Trophoblast cell (in vitro differentiated cells and primary cell): ENCODE measurements around the gene SCRG1.

ENCODE experiments used
- DNase-seq, 2 donors: peaks; one replicate each; pipeline ENCODE4 v3.0.0-alpha.2; 2016
- H2AFZ ChIP-seq: 2 replicates; pipeline ENCODE4 v1.6.1; 2013; ENCODE audit warnings: low read length, moderate library complexity, mild to moderate bottlenecking; ENCODE audit not compliant: insufficient read depth, poor library complexity
- H2AK5ac ChIP-seq: 2 replicates; pipeline ENCODE4 v1.6.1; 2013; ENCODE audit warnings: mild to moderate bottlenecking, low read length
- H2BK120ac ChIP-seq: 2 replicates; pipeline ENCODE4 v1.6.1; 2013; ENCODE audit warnings: low read length, mild to moderate bottlenecking, moderate library complexity; ENCODE audit not compliant: insufficient read depth, poor library complexity
- H2BK12ac ChIP-seq: 2 replicates; pipeline ENCODE4 v1.6.1; 2013; ENCODE audit warnings: mild to moderate bottlenecking, low read length, moderate library complexity
- H2BK5ac ChIP-seq: 2 replicates; pipeline ENCODE4 v1.6.1; 2013; ENCODE audit warnings: low read length, low read depth, moderate library complexity, mild to moderate bottlenecking; ENCODE audit not compliant: poor library complexity
- H3K14ac ChIP-seq: 2 replicates; pipeline ENCODE4 v1.6.1; 2013; ENCODE audit warnings: mild to moderate bottlenecking, low read length
- H3K18ac ChIP-seq: 2 replicates; pipeline ENCODE4 v1.6.1; 2013; ENCODE audit warnings: mild to moderate bottlenecking, low read length
- H3K23ac ChIP-seq: 2 replicates; pipeline ENCODE4 v1.6.1; 2013; ENCODE audit warnings: low read length
- H3K27ac ChIP-seq: 2 replicates; pipeline ENCODE4 v1.5.1; 2013; ENCODE audit warnings: low read depth, mild to moderate bottlenecking, inconsistent platforms, low read length, moderate library complexity
- H3K27me3 ChIP-seq: 2 replicates; pipeline ENCODE4 v1.6.1; 2013; ENCODE audit warnings: inconsistent platforms, mild to moderate bottlenecking, low read length, moderate library complexity; ENCODE audit not compliant: insufficient read depth
- H3K36me3 ChIP-seq, 2 experiments: 1 replicate in 1 of 2; 2 replicates in 1 of 2; pipeline ENCODE4 v1.6.1; 2013; ENCODE audit warnings: low read length in 2 of 2, mild to moderate bottlenecking in 2 of 2, moderate library complexity in 1 of 2; ENCODE audit not compliant: insufficient read depth in 2 of 2, control insufficient read depth in 1 of 2
- H3K4ac ChIP-seq: 2 replicates; pipeline ENCODE4 v1.6.1; 2013; ENCODE audit warnings: low read depth, mild to moderate bottlenecking, low read length, moderate library complexity
- H3K4me1 ChIP-seq, 2 experiments: 1 replicate in 1 of 2; 2 replicates in 1 of 2; pipeline ENCODE4 v1.6.1; 2013; ENCODE audit warnings: low read length in 2 of 2, mild to moderate bottlenecking in 2 of 2, moderate library complexity in 1 of 2; ENCODE audit not compliant: insufficient read depth in 2 of 2, control insufficient read depth in 1 of 2
- H3K4me2 ChIP-seq: 2 replicates; pipeline ENCODE4 v1.6.1; 2013; ENCODE audit warnings: inconsistent platforms, mild to moderate bottlenecking, low read length, moderate library complexity
- H3K4me3 ChIP-seq: 2 replicates; pipeline ENCODE4 v1.5.1; 2013; ENCODE audit warnings: mild to moderate bottlenecking, low read depth, low read length, inconsistent platforms
- H3K79me1 ChIP-seq: one replicate; pipeline ENCODE4 v1.6.1; 2013; ENCODE audit warnings: low read length
- H3K79me2 ChIP-seq: 2 replicates; pipeline ENCODE4 v1.6.1; 2013; ENCODE audit warnings: low read length, mild to moderate bottlenecking; ENCODE audit not compliant: control insufficient read depth, insufficient read depth, poor library complexity
- H3K9ac ChIP-seq: 2 replicates; pipeline ENCODE4 v1.6.1; 2013; ENCODE audit warnings: mild to moderate bottlenecking, low read length
- H3K9me3 ChIP-seq: 2 replicates; pipeline ENCODE4 v1.6.1; 2013; ENCODE audit warnings: low read depth, mild to moderate bottlenecking, control low read depth, inconsistent platforms, low read length; ENCODE audit not compliant: insufficient read depth
- H4K12ac ChIP-seq: 2 replicates; pipeline ENCODE4 v1.6.1; 2013; ENCODE audit warnings: low read depth, mild to moderate bottlenecking, low read length, moderate library complexity
- H4K8ac ChIP-seq: 2 replicates; pipeline ENCODE4 v1.6.1; 2013; ENCODE audit warnings: low read depth, mild to moderate bottlenecking, low read length, moderate library complexity
- H4K91ac ChIP-seq: one replicate; pipeline ENCODE4 v1.6.1; 2013; ENCODE audit warnings: low read depth, mild to moderate bottlenecking, low read length, moderate library complexity
- WGBS: extraction: QIAGEN DNeasy Blood & Tissue Kit; methylation state at CpG from one replicate; pipeline ENCODE4 v1.1.7; 2013; ENCODE audit warnings: missing lambda C conversion rate; ENCODE audit not compliant: insufficient read length, insufficient coverage; ENCODE audit errors: extremely low coverage; 5-methylcytosine and 5-hydroxymethylcytosine counted together

The SCRG1 gene

DNA sequence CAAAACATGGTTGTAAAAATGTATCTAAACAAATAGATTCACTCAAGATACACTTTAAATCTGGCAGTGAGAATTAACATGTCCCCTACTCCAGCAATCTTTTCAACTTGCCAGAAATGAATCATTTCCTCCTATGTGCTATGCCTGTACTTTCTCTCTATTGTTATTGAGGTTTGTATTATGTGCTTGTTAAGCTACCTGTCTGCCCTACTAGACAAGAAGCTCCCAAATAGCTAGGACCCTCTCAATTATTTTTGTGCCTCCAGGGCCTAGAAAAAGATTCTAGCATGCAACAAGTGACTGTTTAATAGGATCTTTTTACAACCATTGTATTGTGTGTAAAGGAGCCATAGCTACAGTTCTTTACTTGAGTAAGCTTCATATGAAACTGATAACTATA lies 31.6 kb downstream of the SCRG1 start:
- Histone ChIP-seq H3K23ac (no peak overlapping the region), H3K36me3 (no peaks in the 10 kb centered on the region), H4K8ac (no peak overlapping the region), H2BK120ac (no peak overlapping the region), H3K4me3 (no peak overlapping the region), H4K12ac (no peak overlapping the region), H3K79me2 (peaks cover 1% of the 10 kb centered on the region), H3K4me1 (no peaks in the 10 kb centered on the region), H4K91ac (no peak overlapping the region), H3K18ac (no peak overlapping the region), H3K4me2 (no peak overlapping the region), H2AFZ (no peak overlapping the region), H3K79me1 (peaks cover 5% of the 10 kb centered on the region), H2AK5ac (no peak overlapping the region), H3K4ac (no peak overlapping the region), H3K27me3 (no peaks in the 10 kb centered on the region), H3K9ac (no peak overlapping the region), H3K27ac (no peak overlapping the region), H2BK5ac (no peak overlapping the region), H2BK12ac (no peak overlapping the region), H3K14ac (no peak overlapping the region), H3K9me3 (no peaks in the 10 kb centered on the region)
- no peak for DNase-seq

DNA sequence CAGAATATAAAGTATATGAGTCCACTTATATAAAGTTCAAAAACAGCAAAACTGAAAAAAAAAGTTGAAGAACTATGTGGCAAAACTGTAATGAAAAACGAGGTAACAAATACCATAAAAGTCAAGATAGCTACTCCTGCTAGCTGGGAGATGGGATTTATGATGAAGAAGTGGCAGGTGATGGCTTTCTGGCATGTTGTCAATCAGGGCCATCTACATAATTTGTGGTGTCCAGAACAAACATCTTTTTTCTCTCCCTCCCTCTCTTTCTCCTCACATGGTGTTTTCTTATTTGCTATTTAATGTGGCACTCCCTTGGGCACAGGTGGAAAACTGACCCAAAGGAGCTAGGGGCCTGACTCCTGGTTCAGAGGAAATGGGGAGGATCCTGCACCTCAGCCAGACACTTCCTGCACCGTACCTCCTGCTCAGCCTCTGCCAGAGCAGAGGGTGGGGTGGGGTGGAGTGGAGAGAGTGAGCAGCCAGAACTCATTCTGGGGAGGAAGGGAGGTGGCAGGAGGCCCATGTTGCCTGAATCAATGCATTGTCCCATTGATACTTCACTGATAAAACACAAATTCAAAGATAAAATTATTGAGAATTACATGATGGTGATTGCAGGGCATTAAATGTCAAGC lies 33.4 kb downstream of the SCRG1 start:
- no peak overlapping the region for H3K4me3 ChIP-seq
- H2AFZ ChIP-seq, result no peak overlapping the region
- H2BK12ac ChIP-seq, result no peak overlapping the region
- no peaks in the 10 kb centered on the region for H3K9me3 ChIP-seq
- no peak overlapping the region for H3K9ac ChIP-seq
- no peaks in the 10 kb centered on the region for H3K4me1 ChIP-seq
- H4K8ac ChIP-seq, result no peak overlapping the region
- no peak overlapping the region for H3K4me2 ChIP-seq
- WGBS, result no CpG with 5 or more reads among the region's 2 CpGs
- H3K27me3 ChIP-seq, result no peaks in the 10 kb centered on the region
- H3K23ac ChIP-seq, result no peak overlapping the region
- no peak overlapping the region for H4K12ac ChIP-seq
- H3K79me1 ChIP-seq, result peaks cover 2% of the 10 kb centered on the region
- H2BK5ac ChIP-seq, result no peak overlapping the region
- H2AK5ac ChIP-seq, result no peak overlapping the region
- no peak overlapping the region for H3K18ac ChIP-seq
- no peaks in the 10 kb centered on the region for H3K79me2 ChIP-seq
- no peak overlapping the region for H2BK120ac ChIP-seq
- no peak overlapping the region for H3K4ac ChIP-seq
- H3K27ac ChIP-seq, result no peak overlapping the region
- H4K91ac ChIP-seq, result no peak overlapping the region
- no peak for DNase-seq
- no peaks in the 10 kb centered on the region for H3K36me3 ChIP-seq
- no peak overlapping the region for H3K14ac ChIP-seq

DNA sequence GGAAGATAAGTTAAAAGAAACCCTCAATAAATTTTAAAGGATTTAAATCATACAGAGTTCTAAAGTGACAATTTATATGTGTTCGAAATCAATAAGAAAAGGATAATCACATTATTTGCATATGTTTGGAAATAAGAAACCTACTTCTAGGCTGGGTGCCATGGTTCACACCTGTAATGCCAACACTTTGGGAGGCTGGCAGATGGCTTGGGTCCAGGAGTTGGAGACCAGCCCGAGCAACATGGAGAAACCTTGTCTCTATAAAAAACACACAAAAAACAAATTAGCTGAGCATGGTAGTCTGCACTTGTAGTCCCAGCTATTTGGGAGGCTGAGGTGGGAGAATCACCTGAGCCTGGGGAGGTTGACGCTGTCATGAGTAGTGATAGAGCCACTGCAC lies 36.2 kb downstream of the SCRG1 start:
- Histone ChIP-seq H3K9me3 (no peaks in the 10 kb centered on the region), H2BK5ac (no peak overlapping the region), H4K91ac (no peak overlapping the region), H2AFZ (no peak overlapping the region), H2BK120ac (no peak overlapping the region), H3K4me2 (no peak overlapping the region), H3K4me1 (no peaks in the 10 kb centered on the region), H3K79me2 (no peaks in the 10 kb centered on the region), H3K23ac (no peak overlapping the region), H3K14ac (no peak overlapping the region), H3K4ac (no peak overlapping the region), H3K79me1 (no peaks in the 10 kb centered on the region), H2AK5ac (no peak overlapping the region), H3K18ac (no peak overlapping the region), H3K27ac (no peak overlapping the region), H3K4me3 (no peak overlapping the region), H3K27me3 (no peaks in the 10 kb centered on the region), H3K36me3 (no peaks in the 10 kb centered on the region), H4K8ac (no peak overlapping the region), H2BK12ac (no peak overlapping the region), H4K12ac (no peak overlapping the region), H3K9ac (no peak overlapping the region)
- DNase-seq, result no peak
- no CpG with 5 or more reads among the region's 3 CpGs for WGBS

DNA sequence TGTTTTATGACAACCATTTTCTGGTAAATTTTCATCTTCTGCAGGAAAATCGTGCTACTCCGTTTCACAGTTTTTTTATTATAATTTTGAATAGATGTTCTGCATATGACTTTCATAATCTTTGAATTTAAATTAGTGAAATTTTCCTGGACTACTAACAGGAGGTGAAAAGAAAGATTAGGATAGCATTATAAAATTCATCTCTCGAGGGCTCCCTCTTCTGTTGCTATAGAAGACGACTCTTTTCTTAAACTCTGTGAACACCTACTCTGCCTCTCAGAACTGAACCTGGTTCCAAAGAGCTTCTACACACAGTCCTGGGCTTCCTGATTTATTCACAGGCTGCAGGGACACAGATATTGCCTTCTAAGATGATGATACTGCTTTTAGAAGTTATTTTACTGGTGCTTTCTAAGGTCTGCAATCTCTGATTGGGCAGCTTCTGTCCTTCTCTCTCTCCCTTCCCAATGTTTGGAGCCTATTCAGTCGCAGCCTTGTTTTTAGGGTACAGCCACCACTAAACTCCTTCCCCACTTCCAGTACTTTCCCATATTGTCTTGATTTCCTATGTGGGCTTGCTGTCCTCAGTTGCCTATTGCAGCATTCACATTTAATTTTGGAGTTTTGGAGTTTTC lies 38.2 kb downstream of the SCRG1 start:
- H3K79me2 ChIP-seq, result no peaks in the 10 kb centered on the region
- H2BK120ac ChIP-seq, result no peak overlapping the region

More for the DNA sequence above, 38.2 kb downstream of the SCRG1 start:
- no peak overlapping the region for H3K14ac ChIP-seq
- H3K79me1 ChIP-seq, result no peaks in the 10 kb centered on the region
- H2AFZ ChIP-seq, result no peak overlapping the region
- WGBS, result no CpG with 5 or more reads among the region's 5 CpGs
- no peak overlapping the region for H3K27ac ChIP-seq
- no peak overlapping the region for H3K4me3 ChIP-seq
- H2BK5ac ChIP-seq, result no peak overlapping the region
- no peak overlapping the region for H4K8ac ChIP-seq
- H4K12ac ChIP-seq, result no peak overlapping the region
- no peak overlapping the region for H3K4ac ChIP-seq
- no peaks in the 10 kb centered on the region for H3K4me1 ChIP-seq
- no peak overlapping the region for H4K91ac ChIP-seq
- H3K23ac ChIP-seq, result no peak overlapping the region
- H3K18ac ChIP-seq, result no peak overlapping the region
- no peaks in the 10 kb centered on the region for H3K9me3 ChIP-seq
- no peak overlapping the region for H3K9ac ChIP-seq
- H3K27me3 ChIP-seq, result no peaks in the 10 kb centered on the region
- no peak for DNase-seq
- no peak overlapping the region for H2BK12ac ChIP-seq
- no peak overlapping the region for H3K4me2 ChIP-seq
- no peak overlapping the region for H2AK5ac ChIP-seq
- no peaks in the 10 kb centered on the region for H3K36me3 ChIP-seq
